Gastroesophageal sphincter (tissue), 3 donors: ENCODE measurements around the gene CRELD2.

Experiments
- CTCF ChIP-seq, 4 experiments: fragments of 200-600 bp in 2 of 4; fragments of 450-650 bp in 2 of 4; sonication (generic) in 1 of 4; IDR thresholded peaks; one replicate each; pipeline ENCODE4 v1.5.1; 2017 to 2019; ENCODE audit warnings: antibody characterized with exemption in 4 of 4, mild to moderate bottlenecking in 2 of 4, moderate library complexity in 2 of 4
- POLR2A ChIP-seq, 2 donors: fragments of 450-650 bp; IDR thresholded peaks; one replicate each; pipeline ENCODE4 v1.6.1; 2017; ENCODE audit warnings: antibody characterized with exemption in 2 of 2, mild to moderate bottlenecking in 2 of 2, moderate library complexity in 1 of 2

- TF ChIP-seq CTCF (IDR thresholded peaks at IDR 0.05): no peak
- TF ChIP-seq POLR2A (IDR thresholded peaks at IDR 0.05): no peak
Observed at GRCh38 chr22:49941507-49942316, 23.3 kb downstream of the CRELD2 start.
